GM12873 (cell line): Measurements from ENCODE around the gene LILRB5.

Source experiments
- CTCF ChIP-seq: IDR thresholded peaks from 2 replicates; pipeline ENCODE4 v1.5.1; 2012; ENCODE audit warnings: low read depth, mild to moderate bottlenecking, moderate library complexity, low read length, control low read depth; ENCODE audit not compliant: insufficient read depth; ENCODE audit errors: missing control alignments

The LILRB5 gene

DNA sequence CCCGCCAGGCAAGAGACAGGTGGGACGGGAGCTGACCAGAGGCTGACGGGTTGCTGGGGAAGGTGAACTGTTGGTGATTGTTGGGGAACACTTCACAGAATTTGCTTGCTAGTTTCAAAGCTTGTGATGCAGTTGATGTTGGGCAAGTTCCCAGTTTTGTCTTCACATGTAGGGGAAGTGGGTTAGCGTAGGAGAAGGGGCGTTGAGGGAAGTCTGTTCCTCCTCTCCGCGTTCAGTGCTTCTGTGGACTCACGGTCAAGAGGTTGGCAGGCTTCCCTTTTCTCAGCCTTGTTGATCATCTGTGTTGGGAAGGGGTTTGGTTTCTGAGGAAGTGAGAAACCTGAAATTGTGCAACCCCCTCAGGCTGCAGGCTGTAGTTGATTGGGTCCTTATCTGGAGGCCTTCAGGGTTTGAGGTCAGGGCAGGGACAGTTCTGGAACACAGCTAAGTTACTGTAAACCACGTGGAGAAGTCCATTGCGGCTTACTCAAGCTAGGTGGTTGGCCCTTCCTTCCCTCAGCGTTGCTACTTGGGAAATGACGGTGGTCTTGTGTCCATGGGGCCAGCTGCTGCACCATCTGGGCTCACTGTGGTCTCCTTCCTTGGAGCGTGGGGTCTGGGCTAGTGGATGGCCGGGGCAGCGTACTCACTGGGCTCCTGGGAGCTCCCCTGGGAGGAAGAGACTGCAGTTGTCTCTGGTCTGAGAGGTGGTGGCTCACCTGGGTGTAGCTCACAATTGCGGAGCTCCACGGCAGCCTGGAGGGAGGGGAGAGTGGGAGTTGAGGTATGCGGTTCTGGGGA, 48.9 kb downstream of the LILRB5 start:
- TF ChIP-seq CTCF = no peak

GRCh38 chr19:54207676-54207982, 49.4 kb downstream of the LILRB5 start:
- TF ChIP-seq CTCF = no peak

DNA sequence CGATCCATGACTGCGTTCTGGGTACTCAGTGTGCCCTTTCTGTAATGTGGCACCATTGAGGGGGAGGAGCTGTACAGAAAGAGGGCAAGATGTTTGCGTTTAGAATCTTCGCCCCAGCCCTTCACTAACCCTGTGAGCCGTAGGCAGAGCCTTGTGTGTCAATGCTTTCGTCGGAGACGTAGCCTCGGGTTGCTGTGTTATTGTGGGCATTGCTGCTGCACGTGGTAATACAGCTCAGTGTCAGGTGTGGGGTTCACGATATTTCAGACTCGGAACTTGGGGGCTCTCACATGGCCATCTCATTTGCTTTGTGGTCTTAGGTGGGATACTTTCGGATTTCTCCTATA, 50.3 kb downstream of the LILRB5 start:
- no peak for TF ChIP-seq CTCF

DNA sequence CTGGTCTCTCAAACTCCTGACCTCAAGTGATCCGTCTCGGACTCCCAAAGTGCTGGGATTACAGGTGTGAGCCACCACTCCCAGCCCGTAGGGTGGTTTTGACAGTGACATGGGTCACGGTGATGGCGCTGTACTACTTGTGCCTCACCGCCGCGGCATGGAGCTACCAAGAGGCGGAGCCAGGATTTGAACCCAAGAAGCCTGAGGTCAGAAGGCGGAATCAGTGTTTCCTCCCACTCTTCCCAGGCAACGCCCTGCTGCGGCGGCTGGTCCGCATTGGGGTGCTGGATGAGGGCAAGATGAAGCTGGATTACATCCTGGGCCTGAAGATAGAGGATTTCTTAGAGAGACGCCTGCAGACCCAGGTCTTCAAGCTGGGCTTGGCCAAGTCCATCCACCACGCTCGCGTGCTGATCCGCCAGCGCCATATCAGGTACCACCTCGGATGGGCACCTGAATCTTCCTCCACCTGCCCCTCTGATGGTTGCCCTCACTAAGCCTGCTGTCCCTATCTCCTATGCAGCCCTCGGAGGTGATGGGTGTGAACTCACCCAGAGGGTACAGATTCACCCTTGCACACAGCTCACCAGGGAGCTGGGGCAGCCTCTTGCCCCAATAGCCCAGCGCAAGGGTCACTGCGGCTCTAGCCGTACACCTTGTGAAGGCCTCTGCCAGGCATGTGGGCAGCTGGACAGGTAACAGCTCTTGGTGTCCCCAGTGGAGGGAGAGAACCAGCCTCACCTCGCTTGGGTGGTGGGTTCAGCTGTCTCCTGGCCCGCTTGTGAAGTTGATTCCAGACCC, 50.8 kb downstream of the LILRB5 start:
- TF ChIP-seq CTCF = no peak

GRCh38 chr19:54204767-54205468, 52.2 kb downstream of the LILRB5 start:
- no peak for TF ChIP-seq CTCF

GRCh38 chr19:54203151-54203611, 53.9 kb downstream of the LILRB5 start:
- no peak for TF ChIP-seq CTCF

DNA sequence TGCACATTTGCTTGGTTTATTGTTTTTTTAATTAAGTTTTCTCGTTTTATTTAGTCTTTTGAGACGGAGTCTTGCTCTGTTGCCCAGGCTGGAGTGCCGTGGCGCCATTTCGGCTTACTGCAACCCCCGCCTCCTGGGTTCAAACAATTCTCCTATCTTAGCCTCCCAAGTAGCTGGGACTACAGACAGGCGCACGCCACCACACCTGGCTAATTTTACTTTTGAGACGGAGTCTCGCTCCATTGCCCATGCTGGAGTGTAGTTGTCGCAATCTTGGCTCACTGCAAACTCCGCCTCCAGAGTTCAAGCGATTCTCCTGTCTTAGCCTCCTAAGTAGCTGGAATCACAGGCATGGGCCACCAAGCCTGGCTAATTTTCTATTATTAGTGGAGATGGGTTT, 55.1 kb downstream of the LILRB5 start:
- no peak for TF ChIP-seq CTCF
